H9 (cell line): ENCODE results near the gene PLRG1. TPM values are rescaled to one million over a fixed set of nuclear protein-coding genes. Genes with fewer than 3 reads are reported as not detected.

ENCODE experiments used
- DNase-seq: peaks from one replicate; pipeline ENCODE4 v3.0.0-alpha.2; 2017
- H2AFZ ChIP-seq: one replicate; pipeline ENCODE4 v1.6.1; 2013; ENCODE audit warnings: mild to moderate bottlenecking, low read length, control low read depth, moderate library complexity
- H2AK5ac ChIP-seq: 2 replicates; pipeline ENCODE4 v1.6.1; 2013; ENCODE audit warnings: low read length, control low read depth, mixed read lengths; ENCODE audit not compliant: insufficient read length
- H2BK120ac ChIP-seq: one replicate; pipeline ENCODE4 v1.6.1; 2013; ENCODE audit warnings: low read depth, mild to moderate bottlenecking, low read length, control low read depth, inconsistent platforms; ENCODE audit not compliant: poor library complexity, severe bottlenecking
- H2BK12ac ChIP-seq: 2 replicates; pipeline ENCODE4 v1.6.1; 2013; ENCODE audit warnings: low read length, control low read depth, mixed read lengths, low read depth; ENCODE audit not compliant: insufficient read length
- H2BK15ac ChIP-seq: 2 replicates; pipeline ENCODE4 v1.6.1; 2013; ENCODE audit warnings: low read depth, low read length, control low read depth
- H2BK20ac ChIP-seq: one replicate; pipeline ENCODE4 v1.6.1; 2013; ENCODE audit warnings: low read depth, mild to moderate bottlenecking, low read length, control low read depth, inconsistent platforms; ENCODE audit not compliant: poor library complexity, severe bottlenecking
- H2BK5ac ChIP-seq: 2 replicates; pipeline ENCODE4 v1.6.1; 2013; ENCODE audit warnings: low read length, control low read depth, mixed read lengths; ENCODE audit not compliant: insufficient read length
- H3K14ac ChIP-seq: 2 replicates; pipeline ENCODE4 v1.6.1; 2013; ENCODE audit warnings: low read length, control low read depth; ENCODE audit not compliant: insufficient read depth
- H3K18ac ChIP-seq: 2 replicates; pipeline ENCODE4 v1.6.1; 2013; ENCODE audit warnings: low read depth, mild to moderate bottlenecking, mixed read lengths, low read length, control low read depth; ENCODE audit not compliant: insufficient read length
- H3K23ac ChIP-seq: 2 replicates; pipeline ENCODE4 v1.6.1; 2013; ENCODE audit warnings: low read length, control low read depth, mixed read lengths, low read depth; ENCODE audit not compliant: insufficient read length
- H3K23me2 ChIP-seq: 2 replicates; pipeline ENCODE4 v1.6.1; 2013; ENCODE audit warnings: low read depth, mild to moderate bottlenecking, mixed read lengths, low read length, control low read depth; ENCODE audit not compliant: insufficient read length, poor library complexity, severe bottlenecking
- H3K27ac ChIP-seq: 2 replicates; pipeline ENCODE4 v1.5.1; 2013; ENCODE audit warnings: low read length, control low read depth, mixed read lengths, low read depth; ENCODE audit not compliant: insufficient read length
- H3K27me3 ChIP-seq: 2 replicates; pipeline ENCODE4 v1.6.1; 2013; ENCODE audit warnings: low read length, control low read depth, inconsistent platforms; ENCODE audit not compliant: insufficient read depth
- H3K4ac ChIP-seq: 2 replicates; pipeline ENCODE4 v1.6.1; 2013; ENCODE audit warnings: low read depth, mild to moderate bottlenecking, control low read depth, inconsistent platforms, low read length, moderate library complexity
- H3K4me1 ChIP-seq: 2 replicates; pipeline ENCODE4 v1.6.1; 2013; ENCODE audit warnings: low read length, control low read depth, inconsistent platforms; ENCODE audit not compliant: insufficient read depth
- H3K4me2 ChIP-seq: 2 replicates; pipeline ENCODE4 v1.6.1; 2013; ENCODE audit warnings: low read length, control low read depth, mixed read lengths; ENCODE audit not compliant: insufficient read length, insufficient read depth
- H3K56ac ChIP-seq: 2 replicates; pipeline ENCODE4 v1.6.1; 2013; ENCODE audit warnings: low read depth, mild to moderate bottlenecking, mixed read lengths, low read length, control low read depth; ENCODE audit not compliant: insufficient read length
- H3K79me1 ChIP-seq: 2 replicates; pipeline ENCODE4 v1.6.1; 2013; ENCODE audit warnings: low read depth, mild to moderate bottlenecking, moderate library complexity, low read length, control low read depth, inconsistent platforms; ENCODE audit not compliant: insufficient read depth, poor library complexity, severe bottlenecking
- H3K79me2 ChIP-seq: 2 replicates; pipeline ENCODE4 v1.6.1; 2013; ENCODE audit warnings: low read length, control low read depth, inconsistent platforms; ENCODE audit not compliant: insufficient read depth
- H3K9ac ChIP-seq: 2 replicates; pipeline ENCODE4 v1.6.1; 2013; ENCODE audit warnings: low read length, control low read depth, mixed read lengths; ENCODE audit not compliant: insufficient read length; ENCODE audit errors: extremely low read depth
- H3K9me3 ChIP-seq: one replicate; pipeline ENCODE4 v1.6.1; 2013; ENCODE audit warnings: low read depth, low read length, inconsistent platforms; ENCODE audit not compliant: control insufficient read depth
- H3T11ph ChIP-seq: one replicate; pipeline ENCODE4 v1.6.1; 2013; ENCODE audit warnings: mild to moderate bottlenecking, low read length, control low read depth, inconsistent platforms
- H4K20me1 ChIP-seq: one replicate; pipeline ENCODE4 v1.6.1; 2013; ENCODE audit not compliant: control insufficient read depth, insufficient read length, insufficient read depth
- H4K5ac ChIP-seq: 2 replicates; pipeline ENCODE4 v1.6.1; 2013; ENCODE audit warnings: low read depth, mild to moderate bottlenecking, mixed read lengths, low read length, control low read depth; ENCODE audit not compliant: insufficient read length
- H4K8ac ChIP-seq: replicated peaks from 2 replicates; pipeline ENCODE4 v1.6.1; 2013; ENCODE audit warnings: low read length, control low read depth, mixed read lengths, low read depth; ENCODE audit not compliant: insufficient read length
- H4K91ac ChIP-seq: 2 replicates; pipeline ENCODE4 v1.6.1; 2013; ENCODE audit warnings: low read depth, mild to moderate bottlenecking, moderate library complexity, mixed read lengths, low read length, control low read depth; ENCODE audit not compliant: insufficient read length
- H3K27ac Mint-ChIP-seq, 3 experiments: 2 replicates in 2 of 3; 3 replicates in 1 of 3; pipeline ENCODE4 v1.8.0; 2020 to 2021; ENCODE audit warnings: mixed read lengths in 3 of 3, mild to moderate bottlenecking in 1 of 3, moderate library complexity in 1 of 3
- H3K27me3 Mint-ChIP-seq: 2 replicates; pipeline ENCODE4 v1.8.0; 2021; ENCODE audit warnings: low read depth, mild to moderate bottlenecking, moderate library complexity, mixed read lengths
- H3K36me3 Mint-ChIP-seq, 3 experiments: 2 replicates in 2 of 3; 3 replicates in 1 of 3; pipeline ENCODE4 v1.8.0; 2020 to 2021; ENCODE audit warnings: low read depth in 3 of 3, mixed read lengths in 3 of 3; ENCODE audit not compliant: insufficient read depth in 1 of 3
- H3K4me1 Mint-ChIP-seq, 2 experiments: 2 replicates each; pipeline ENCODE4 v1.8.0; 2020; ENCODE audit warnings: mixed read lengths in 2 of 2
- H3K4me3 Mint-ChIP-seq, 2 experiments: 2 replicates in 1 of 2; 3 replicates in 1 of 2; pipeline ENCODE4 v1.8.0; 2020 to 2021; ENCODE audit warnings: mild to moderate bottlenecking in 2 of 2, mixed read lengths in 2 of 2, moderate library complexity in 1 of 2
- H3K9me3 Mint-ChIP-seq, 2 experiments: 2 replicates in 1 of 2; 3 replicates in 1 of 2; pipeline ENCODE4 v1.8.0; 2020; ENCODE audit warnings: mild to moderate bottlenecking in 2 of 2, mixed read lengths in 2 of 2, moderate library complexity in 1 of 2
- WGBS: extraction: QIAGEN DNeasy Blood & Tissue Kit; methylation state at CpG from one replicate; pipeline ENCODE4 v1.1.7; 2013; ENCODE audit warnings: missing lambda C conversion rate, low lambda C conversion rate, mixed read lengths; ENCODE audit not compliant: insufficient read length; ENCODE audit errors: extremely low coverage; 5-methylcytosine and 5-hydroxymethylcytosine counted together
- total RNA-seq: library from RNA; stranded (reverse); gene quantifications from 2 replicates; pipeline ENCODE4 v1.2.1, GENCODE V29; 2021
- TF ChIP-seq, protein P1 (sequence below): fragments of 200-600 bp; sonication (generic); conservative IDR thresholded peaks from 3 replicates; pipeline ENCODE4 v1.8.0; 2021; ENCODE audit warnings: antibody characterized with exemption, mild to moderate bottlenecking

The PLRG1 gene
- total RNA-seq, 1 experiment from 2014 or later, result 113 TPM

DNA sequence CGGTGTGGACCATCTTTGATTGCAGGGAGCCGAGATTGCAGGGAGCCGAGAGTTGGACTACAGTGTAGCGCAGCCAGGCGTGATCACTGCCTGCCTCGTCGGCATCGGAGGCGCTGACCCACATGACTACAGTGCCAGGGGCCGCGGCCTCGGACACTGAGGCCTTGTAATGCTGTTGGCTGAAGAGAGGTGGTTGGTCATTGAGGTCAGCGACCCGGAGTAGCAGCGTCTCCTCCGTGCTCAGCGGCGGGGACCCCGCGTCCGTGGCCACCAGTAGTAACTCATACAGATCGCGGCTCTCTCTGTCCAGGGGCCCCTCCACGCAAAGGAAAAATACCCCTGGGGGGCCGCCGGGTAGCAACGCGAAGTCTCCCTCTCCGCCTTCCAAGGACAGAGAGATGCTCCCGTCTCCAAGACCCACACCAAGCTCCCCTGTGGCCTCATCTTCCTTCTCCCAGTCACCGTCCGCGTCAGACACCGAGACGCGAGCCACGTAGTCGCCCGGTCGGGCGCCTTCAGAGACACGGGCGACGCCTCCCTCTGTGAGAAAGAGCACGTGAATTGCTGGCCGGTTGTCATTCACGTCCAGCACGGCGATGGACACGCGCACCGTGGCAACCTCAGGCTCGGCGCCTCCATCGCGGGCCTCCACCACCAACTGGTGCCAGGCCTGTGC is 60.5 kb downstream of the PLRG1 start:
- H3K27me3 ChIP-seq, result peaks cover 27% of the 10 kb centered on the region; the same call in 1 of the 2 replicates
- H3K23me2 ChIP-seq, result peaks cover 20% of the 10 kb centered on the region
- no peak overlapping the region for H3K4me2 ChIP-seq
- Mint-ChIP-seq H3K4me3 (peak overlapping the region; percentile 72 to 80; a peak in 3 of 5 replicates), H3K27me3 (peaks cover 77% of the 10 kb centered on the region), H3K9me3 (peaks cover 3% of the 10 kb centered on the region in 2 experiments; a peak in 3 of 5 replicates), H3K27ac (no peak overlapping the region), H3K4me1 (peaks cover 9 to 15% of the 10 kb centered on the region in 2 experiments), H3K36me3 (peaks cover 0 to 2% (median 0%) of the 10 kb centered on the region in 3 experiments; a peak in 2 of 7 replicates)
- H4K8ac ChIP-seq, result no peak overlapping the region
- no peak overlapping the region for H2BK120ac ChIP-seq
- no peak overlapping the region for H3K14ac ChIP-seq
- DNase-seq, result no peak
- no peak overlapping the region for H2BK20ac ChIP-seq
- no peaks in the 10 kb centered on the region for H3K79me2 ChIP-seq
- no peak overlapping the region for H3K27ac ChIP-seq
- H2BK5ac ChIP-seq, result no peak overlapping the region
- H3K9ac ChIP-seq, result no peak overlapping the region
- H3K4ac ChIP-seq, result no peak overlapping the region
- no peak overlapping the region for H3K56ac ChIP-seq
- no peaks in the 10 kb centered on the region for H3K4me1 ChIP-seq
- no peaks in the 10 kb centered on the region for H3K9me3 ChIP-seq
- no peak overlapping the region for H3K23ac ChIP-seq
- H2AFZ ChIP-seq, result no peak overlapping the region
- TF ChIP-seq, protein P1, sequence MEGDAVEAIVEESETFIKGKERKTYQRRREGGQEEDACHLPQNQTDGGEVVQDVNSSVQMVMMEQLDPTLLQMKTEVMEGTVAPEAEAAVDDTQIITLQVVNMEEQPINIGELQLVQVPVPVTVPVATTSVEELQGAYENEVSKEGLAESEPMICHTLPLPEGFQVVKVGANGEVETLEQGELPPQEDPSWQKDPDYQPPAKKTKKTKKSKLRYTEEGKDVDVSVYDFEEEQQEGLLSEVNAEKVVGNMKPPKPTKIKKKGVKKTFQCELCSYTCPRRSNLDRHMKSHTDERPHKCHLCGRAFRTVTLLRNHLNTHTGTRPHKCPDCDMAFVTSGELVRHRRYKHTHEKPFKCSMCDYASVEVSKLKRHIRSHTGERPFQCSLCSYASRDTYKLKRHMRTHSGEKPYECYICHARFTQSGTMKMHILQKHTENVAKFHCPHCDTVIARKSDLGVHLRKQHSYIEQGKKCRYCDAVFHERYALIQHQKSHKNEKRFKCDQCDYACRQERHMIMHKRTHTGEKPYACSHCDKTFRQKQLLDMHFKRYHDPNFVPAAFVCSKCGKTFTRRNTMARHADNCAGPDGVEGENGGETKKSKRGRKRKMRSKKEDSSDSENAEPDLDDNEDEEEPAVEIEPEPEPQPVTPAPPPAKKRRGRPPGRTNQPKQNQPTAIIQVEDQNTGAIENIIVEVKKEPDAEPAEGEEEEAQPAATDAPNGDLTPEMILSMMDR, result no peak
- no peaks in the 10 kb centered on the region for H4K20me1 ChIP-seq
- WGBS, result no CpG with 5 or more reads among the region's 56 CpGs
- no peak overlapping the region for H2BK15ac ChIP-seq
- no peaks in the 10 kb centered on the region for H3K79me1 ChIP-seq
- H2AK5ac ChIP-seq, result no peak overlapping the region
- H3T11ph ChIP-seq, result no peak overlapping the region
- no peak overlapping the region for H3K18ac ChIP-seq
- no peak overlapping the region for H4K91ac ChIP-seq
- no peak overlapping the region for H2BK12ac ChIP-seq
- no peak overlapping the region for H4K5ac ChIP-seq
